Measurements from ENCODE around the gene CHMP1B.

The CHMP1B gene

GRCh38 chr18:11851146-11851805 lies at the start of gene CHMP1B:
Gene CHMP1B, plus strand, starts transcription at chr18:11851413. Its CDS starts 99 bp downstream, at chr18:11851512.
- peak; percentile 75 for DNase-seq (ENCODE audit: low spot score)

- DNase-seq (ENCODE audit: low spot score): no peak
These were observed 49.6 kb upstream of the CHMP1B start for GRCh38 chr18:11801573-11801972.

GRCh38 chr18:11802158-11802557 lies 49.1 kb upstream of the CHMP1B start:
- no peak for DNase-seq (ENCODE audit: low spot score)

GRCh38 chr18:11802586-11802985 lies 48.6 kb upstream of the CHMP1B start:
- DNase-seq (ENCODE audit: low spot score): no peak

GRCh38 chr18:11807233-11807632 lies 44.0 kb upstream of the CHMP1B start:
- DNase-seq (ENCODE audit: low spot score): no peak

GRCh38 chr18:11808001-11808855 lies 43.0 kb upstream of the CHMP1B start:
- DNase-seq (ENCODE audit: low spot score): no peak

GRCh38 chr18:11809895-11810294 lies 41.3 kb upstream of the CHMP1B start:
- DNase-seq (ENCODE audit: low spot score): no peak

- no peak for DNase-seq (ENCODE audit: low spot score)
These were observed 40.8 kb upstream of the CHMP1B start for GRCh38 chr18:11810379-11810778.

GRCh38 chr18:11811009-11811408 lies 40.2 kb upstream of the CHMP1B start:
- DNase-seq (ENCODE audit: low spot score): no peak

- DNase-seq (ENCODE audit: low spot score): no peak
These were observed 34.0 kb upstream of the CHMP1B start for GRCh38 chr18:11817229-11817628.

GRCh38 chr18:11818486-11819203 lies 32.6 kb upstream of the CHMP1B start:
- DNase-seq (ENCODE audit: low spot score): no peak

GRCh38 chr18:11819938-11820337 lies 31.3 kb upstream of the CHMP1B start:
- DNase-seq (ENCODE audit: low spot score): no peak

- DNase-seq (ENCODE audit: low spot score): no peak
These were observed 30.5 kb upstream of the CHMP1B start for GRCh38 chr18:11820697-11821096.

GRCh38 chr18:11821208-11821607 lies 30.0 kb upstream of the CHMP1B start:
- no peak for DNase-seq (ENCODE audit: low spot score)

GRCh38 chr18:11821643-11822237 lies 29.5 kb upstream of the CHMP1B start:
- DNase-seq (ENCODE audit: low spot score): no peak

- DNase-seq (ENCODE audit: low spot score): no peak
These were observed 27.7 kb upstream of the CHMP1B start for GRCh38 chr18:11823545-11823944.

- no peak for DNase-seq (ENCODE audit: low spot score)
These were observed 24.4 kb upstream of the CHMP1B start for GRCh38 chr18:11826836-11827235.

GRCh38 chr18:11828786-11829432 lies 22.3 kb upstream of the CHMP1B start:
- no peak for DNase-seq (ENCODE audit: low spot score)

GRCh38 chr18:11830585-11830984 lies 20.6 kb upstream of the CHMP1B start:
- no peak for DNase-seq (ENCODE audit: low spot score)

- no peak for DNase-seq (ENCODE audit: low spot score)
These were observed 19.3 kb upstream of the CHMP1B start for GRCh38 chr18:11831921-11832320.

- DNase-seq (ENCODE audit: low spot score): no peak
These were observed 16.4 kb upstream of the CHMP1B start for GRCh38 chr18:11834772-11835171.

GRCh38 chr18:11839556-11839955 lies 11.7 kb upstream of the CHMP1B start:
- no peak for DNase-seq (ENCODE audit: low spot score)
